NCI-H2227 (cell line): ENCODE measurements around the gene MIGA1.
A peak's percentile ranks its signal among the peaks of the same experiment; 100 is the strongest.
"Not testable (repeated sequence)": the region's sequence is repeated elsewhere in the genome, so short reads cannot be mapped to it uniquely, and the experiment has no call there.

ENCODE experiments used
- DNase-seq: peaks from one replicate; lab custom pipeline; 2025; ENCODE audit not compliant: unreplicated experiment; lab: John Stamatoyannopoulos, UW

MIGA1 gene

DNA sequence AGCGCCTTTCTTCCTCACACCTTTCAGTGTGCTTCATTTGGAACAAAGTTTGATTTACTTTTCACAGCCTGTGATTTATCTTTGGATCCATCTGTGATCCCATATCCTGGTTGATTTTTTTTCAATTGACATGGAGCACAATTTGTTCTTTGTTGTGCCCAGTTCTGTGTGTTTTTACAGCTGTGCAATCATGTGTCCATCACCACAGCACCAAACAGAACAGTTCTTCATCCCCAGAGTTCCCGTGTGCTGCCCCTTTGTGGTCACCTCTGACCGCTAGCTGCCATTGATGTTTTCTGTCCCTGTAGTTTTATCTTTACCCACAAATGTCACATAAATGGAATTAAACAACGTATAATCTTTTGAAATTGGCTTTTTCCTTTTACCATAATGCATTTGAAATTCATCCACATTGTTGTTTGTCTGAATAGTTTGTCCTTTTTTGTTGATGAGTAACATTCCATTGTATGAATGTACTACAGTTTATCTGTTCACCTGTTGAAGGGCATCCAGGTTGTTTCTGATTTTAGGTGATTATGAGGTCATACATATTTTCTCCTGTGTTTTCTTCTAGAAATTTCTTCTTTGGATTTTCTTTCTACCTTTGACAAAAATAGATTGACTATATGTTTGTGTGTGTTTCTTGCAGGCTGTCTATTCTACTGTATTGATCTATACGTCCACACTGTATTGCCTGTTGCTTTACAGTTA is 17.4 kb downstream of the MIGA1 start:
- no peak for DNase-seq

DNA sequence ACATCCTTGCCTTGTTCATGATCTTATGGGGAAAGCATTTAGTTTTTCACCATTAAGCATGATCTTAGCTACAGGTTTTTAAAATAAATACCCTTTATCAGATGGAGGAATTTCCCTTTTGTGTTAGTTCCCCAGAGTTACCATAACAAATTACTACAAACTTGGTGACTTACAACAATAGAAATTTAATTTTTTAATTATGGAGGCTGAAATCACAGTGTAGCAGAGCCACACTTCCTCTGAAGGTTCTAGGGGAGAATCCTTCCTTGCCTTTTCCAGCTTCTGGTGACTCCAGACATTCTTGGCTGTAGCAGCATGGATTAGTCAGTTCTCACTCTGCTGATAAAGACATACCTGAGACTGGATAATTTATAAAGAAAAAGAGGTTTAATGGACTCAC is 18.5 kb downstream of the MIGA1 start:
- no peak for DNase-seq

DNA sequence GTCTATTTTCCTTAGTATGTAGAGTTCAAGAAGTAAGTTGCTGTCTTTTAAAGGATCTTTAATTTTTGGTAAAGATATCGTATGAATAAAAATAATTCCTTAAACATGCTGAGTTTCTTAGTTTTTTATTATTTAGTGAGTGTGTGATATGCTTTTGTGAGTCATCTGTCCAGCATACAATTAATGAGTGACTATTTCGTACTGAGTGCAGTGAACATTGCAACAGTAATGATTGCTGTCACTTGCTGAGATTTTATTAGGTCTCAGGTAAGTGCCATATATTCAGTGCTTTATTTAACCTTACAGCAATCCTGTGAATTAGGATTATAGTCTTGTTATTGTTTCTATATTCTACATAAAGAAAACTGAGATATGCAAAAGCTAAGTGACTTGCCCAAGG is 22.6 kb downstream of the MIGA1 start:
- no peak for DNase-seq

DNA sequence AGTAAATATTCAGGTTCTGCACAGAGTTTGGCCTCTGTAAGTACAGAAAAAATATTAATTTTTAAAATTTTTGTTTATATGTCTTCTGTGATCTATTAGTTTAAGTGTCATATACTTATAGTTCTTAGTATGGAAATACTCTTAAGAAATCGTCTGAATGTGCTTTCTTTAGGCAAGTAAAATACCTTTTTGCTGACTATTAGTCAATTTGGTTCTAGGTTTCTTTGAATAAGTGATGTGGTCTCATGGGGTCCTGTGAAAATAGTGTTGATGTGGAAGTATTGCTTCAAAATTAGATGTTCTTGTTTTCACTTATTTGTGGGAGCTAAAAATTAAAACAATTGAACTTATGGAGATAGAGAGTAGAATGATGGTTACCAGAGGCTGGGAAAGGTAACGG is 23.9 kb downstream of the MIGA1 start:
- DNase-seq: no peak

DNA sequence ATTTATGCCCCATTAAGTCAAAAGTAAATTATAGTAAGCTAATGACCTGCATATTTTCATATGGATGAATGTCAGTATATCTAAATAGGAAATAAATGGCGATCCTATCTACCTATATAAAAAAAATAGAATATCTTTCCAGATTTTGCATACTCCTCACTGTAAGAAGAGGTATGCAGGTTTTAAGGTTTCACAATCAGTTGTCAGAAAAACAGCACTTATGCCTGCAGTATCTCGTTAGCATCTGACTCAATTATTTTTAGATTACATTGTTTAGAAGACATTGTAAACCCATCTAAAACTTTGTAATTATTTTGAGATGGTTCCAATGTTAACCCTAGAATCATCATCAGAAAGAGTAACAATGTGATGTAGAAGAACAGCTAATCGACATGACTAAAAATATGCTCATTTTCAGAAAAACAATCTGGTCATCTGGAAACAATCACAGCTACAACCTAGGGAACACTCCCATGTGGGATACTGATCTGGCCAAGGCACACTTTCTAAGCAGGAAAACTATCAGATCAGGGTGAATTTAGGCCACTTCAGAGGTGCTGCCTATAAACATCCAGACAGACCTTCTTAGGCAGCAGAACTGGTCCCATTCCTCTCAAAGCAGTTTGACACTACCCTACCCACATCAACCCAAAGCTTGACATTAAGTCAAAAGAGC is 30.5 kb downstream of the MIGA1 start:
- not testable (repeated sequence) for DNase-seq

DNA sequence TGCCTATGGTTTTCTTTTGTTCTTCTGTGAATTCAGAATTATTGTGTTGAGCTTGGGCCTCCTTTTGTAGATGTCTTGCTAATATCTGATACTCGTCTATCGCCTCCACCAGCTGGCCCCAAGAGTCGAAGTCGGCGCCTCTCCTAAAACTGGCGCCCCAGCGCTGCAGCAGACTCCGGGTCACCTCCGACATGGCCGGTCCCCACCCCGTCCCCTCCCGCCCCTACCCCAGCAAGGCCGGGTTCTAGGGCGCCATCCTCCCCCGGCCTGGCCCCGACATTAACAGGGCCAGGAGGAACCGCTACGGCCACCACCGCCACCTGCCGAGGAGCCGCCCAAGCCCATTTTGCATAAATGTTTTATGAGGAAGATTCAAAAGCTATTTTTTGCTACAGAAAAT is 32.1 kb downstream of the MIGA1 start:
- not testable (repeated sequence) for DNase-seq

DNA sequence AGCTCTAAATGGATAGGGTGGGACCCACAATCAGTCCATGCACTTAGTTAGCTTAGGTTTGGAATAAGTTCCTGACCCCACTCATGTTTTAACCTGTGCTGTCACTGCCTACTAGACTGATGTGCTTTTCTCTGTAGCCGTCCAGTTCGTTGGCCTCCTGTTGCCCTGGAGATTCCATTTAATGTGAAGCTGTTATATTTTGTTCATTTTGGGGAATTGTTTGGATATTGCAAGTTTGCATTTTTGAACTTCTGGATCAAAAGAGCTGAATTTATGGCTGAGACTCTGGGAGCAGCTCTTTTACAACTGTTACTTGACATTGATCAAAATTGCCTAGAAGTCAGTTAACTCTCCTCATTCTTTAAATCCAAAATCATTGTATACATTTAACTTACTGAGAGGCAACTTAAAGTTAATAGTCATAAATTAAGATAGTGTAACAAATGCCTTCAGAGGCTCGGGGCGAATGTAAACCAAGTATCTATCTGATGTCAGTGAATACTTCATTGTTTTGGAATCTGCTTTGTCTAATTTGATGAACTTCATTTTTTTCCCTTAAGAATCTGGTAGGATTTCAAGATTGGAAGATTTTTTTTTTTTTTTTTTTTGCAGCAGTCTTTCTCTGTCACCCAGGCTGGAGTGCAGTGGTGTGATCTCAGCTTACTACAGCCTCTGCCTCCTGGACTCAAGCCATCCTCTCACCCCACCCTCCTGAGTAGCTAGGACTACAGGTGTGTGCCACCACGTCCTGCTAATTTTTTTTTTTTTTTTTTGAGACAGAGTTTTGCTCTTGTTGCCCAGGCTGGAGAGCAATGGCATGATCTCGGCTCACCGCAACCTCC is 38.1 kb downstream of the MIGA1 start:
- DNase-seq: no peak

DNA sequence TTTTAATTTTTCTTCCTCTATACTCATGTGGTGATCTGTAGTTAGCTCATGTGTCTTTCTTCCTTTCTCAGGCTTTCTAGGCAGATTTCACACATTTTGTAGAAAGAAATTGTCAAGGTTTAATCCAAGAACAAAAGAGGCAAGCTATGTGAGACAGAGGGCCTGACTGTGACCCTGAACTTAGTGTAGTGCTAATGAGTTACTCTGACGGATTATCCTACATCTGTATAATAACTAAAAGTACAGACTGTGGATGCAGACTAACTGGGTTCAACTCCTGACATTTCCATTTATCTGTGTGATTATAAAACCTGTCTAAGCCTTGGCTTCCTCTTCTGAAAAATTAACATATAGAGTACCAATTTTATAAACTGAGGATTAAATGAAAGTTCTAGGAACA is 40.7 kb downstream of the MIGA1 start:
- DNase-seq: no peak

DNA sequence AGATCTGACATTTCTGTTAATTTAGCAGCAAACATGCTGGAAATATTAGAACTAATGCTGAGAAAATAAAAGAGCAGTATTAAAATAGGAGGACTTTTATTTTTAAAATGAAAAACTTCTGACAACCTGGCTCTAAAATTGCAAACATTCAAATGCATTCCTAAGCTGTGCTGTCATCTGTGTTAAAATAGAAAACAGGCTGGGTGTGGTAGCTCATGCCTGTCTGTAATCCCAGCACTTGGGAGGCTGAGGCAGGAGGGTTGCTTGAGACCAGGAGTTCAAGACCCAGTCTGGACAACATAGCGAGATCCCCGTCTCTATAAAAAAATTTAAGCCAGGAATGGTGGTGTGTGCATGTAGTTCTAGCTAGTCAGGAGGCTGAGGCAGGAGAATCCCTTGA is 44.6 kb downstream of the MIGA1 start:
- DNase-seq: no peak

DNA sequence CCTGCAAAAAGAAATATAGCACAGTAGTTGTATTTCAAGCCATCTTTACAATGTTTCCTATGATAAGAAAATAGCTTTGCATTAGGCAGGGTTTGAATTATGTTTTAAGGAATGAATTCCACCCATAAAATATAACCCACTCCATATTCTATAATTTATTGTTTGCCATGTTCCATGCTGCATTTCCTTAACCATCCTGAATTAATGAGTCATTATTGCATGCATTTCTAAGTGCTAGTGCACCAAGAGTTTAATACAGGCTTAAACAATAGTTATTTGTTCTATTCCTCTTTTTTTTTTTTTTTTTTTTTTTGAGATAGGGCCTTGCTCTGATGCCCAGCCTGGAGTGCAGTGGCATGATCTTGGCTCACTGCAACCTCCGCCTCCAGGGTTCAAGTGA is 45.2 kb downstream of the MIGA1 start:
- DNase-seq: no peak

DNA sequence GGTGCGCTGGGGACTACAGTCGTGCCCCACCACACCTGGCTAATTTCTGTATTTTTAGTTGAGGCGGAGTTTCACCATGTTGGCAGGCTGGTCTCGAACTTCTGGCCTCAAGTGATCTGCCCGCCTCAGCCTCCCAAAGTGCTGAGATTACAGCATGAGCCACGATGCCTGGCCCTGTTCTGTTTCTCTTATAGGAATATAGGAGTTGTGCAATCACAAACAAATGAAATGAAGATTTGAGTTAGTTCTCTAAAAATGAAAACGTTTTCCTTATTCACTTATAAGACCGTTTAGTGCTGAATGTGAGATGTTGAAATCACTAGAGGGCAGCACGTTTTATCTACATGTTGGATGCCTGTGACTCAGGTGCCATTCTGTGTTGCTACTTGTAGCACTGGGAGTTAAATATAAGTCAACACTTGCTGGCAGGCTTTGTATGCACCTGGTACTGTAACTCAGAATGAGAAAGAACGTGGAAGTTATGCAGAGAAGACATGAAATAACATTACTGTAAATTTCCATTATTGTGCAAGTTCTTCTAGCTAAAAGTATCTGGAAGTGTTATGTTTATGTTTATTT is 45.8 kb downstream of the MIGA1 start:
- peak; percentile 7 for DNase-seq

DNA sequence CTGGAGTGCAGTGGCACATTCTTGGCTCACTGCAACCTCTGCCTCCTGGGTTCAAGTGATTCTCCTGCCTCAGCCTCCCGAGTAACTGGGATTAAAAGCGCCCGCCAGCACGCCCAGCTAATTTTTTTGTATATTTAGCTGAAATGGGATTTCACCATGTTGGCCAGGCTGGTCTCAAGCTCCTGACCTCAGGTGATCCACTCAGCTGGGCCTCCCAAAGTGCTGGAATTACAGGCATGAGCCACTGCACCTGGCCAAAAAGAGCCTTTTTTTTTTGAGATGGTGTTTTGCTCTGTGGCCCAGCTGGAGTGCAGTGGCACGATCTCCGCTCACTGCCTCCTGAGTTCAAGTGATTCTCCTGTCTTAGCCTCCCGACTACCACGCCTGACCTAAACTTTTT is 47.4 kb downstream of the MIGA1 start:
- DNase-seq: not testable (repeated sequence)

DNA sequence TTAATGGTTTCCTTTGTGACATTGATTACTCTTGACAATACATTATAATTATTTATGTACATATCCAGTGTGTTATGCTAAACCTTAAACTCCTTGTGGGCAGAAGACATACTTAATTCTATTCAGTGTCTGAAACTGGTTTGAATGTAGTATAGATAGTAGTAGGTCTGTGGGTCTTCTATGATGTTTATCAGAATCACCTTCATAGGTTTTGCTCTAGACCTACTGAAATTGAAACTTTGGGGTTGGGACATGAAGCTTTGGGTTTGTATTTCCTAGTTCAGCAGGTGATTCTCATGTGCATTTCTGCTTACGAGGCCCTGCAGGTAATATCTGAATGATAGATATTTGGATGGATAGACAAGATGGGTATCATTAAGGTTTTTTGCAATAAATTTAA is 48.6 kb downstream of the MIGA1 start:
- DNase-seq: no peak

DNA sequence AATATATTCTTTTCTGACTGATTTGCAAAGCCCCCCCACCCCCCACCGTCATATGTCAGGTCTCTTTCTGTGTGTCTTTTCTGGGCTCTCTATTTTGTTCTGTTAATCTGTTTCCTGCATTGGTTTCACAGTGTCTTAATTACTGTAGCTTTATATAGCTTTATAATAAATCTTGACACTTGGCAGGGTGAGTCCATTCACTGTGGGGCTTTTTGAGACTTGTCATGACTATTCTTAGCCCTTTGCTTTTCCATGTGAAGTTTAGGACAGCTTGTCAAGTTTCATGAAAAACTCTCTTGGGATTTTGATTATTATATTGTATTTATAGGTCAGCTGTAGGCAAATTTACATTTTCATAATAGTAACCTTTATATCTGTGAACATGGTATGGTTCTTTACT is 50.4 kb downstream of the MIGA1 start:
- DNase-seq: no peak

DNA sequence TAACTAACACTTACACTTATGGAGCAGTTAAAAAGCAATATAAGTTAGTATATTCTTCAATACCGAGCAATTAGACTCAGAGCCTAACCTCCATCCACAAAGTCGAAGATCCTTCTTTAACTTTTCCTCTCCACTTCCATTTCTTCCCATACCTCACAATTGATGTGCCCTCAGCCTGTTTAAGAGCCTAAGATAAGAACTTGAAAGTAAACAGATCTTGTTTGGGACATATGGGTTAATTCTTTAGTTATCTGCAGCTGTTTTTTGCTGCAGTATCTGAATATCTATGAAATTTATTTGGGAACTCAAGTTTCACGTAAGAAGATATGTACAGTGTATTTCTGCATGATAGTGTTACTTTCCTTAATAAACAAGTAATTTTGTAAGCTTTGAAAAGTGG is 51.5 kb downstream of the MIGA1 start:
- DNase-seq: no peak

DNA sequence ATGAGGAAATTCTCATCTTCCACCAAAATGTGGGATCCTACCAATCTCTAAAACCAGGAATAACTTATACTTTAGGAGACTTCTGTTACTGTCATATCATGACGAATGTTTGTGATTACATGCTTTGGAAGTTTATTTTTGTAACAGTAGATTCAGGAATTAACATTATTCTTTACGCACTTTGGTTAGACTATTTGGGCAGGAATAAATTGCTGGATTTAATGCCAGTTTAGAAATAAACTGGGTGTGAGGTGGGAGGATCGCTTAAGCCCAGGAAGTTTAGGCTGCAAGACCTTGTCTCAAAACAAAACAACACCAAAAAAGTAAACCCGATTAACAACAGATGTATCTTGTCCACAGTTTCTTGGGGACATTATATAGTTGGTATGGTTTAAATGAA is 52.1 kb downstream of the MIGA1 start:
- no peak for DNase-seq

DNA sequence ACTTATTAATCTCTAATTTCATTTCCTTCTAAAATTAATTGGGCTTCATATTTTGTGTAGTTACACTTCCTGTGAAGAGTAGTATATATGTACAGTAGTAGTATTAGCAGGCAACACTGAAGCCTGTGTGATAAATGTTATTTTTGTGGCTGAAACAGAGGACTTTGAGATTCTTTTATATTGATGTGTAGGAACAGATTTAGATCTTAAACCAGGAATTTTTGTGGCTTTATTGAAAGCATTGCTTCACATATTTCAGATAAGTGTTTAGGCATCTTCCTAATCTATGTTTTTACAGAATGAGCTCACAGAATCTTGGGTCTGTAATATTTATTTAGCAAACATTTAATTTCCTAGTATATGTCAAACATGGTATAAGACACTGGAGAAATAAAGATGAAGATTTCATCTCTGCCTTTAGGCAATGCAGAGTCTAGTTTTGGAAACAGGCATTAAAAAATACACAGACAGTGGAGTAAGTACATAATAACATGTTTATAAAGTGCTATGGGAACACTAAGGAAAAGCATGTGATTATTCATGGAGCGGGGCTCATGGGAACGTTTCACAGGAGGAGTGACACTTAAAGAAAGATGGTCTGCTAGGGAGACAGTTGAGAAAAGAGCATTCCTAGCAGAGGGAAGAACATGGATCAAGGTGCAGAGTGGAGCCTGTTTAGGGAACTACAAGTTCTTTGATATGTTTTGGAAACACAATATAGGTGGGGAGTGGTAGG is 52.7 kb downstream of the MIGA1 start:
- DNase-seq: peak; percentile 40

DNA sequence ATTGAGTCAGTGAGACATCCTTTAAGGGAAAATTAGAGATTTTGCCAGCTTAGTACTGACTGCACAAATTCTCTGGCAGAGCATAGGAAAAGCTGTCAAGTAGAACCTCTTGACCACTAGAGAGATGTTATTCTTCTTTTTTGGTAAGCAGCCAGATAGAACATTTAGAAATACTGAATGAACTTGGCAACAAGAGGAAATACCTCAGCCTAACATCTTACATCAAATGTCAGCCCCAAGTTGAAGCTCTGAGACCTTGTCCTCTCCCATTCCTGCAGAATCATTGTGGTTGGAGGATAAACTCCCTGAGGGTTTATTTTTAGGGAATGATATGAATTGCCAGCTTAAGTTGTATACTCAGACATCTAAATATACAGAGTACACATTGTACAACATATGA is 53.5 kb downstream of the MIGA1 start:
- no peak for DNase-seq

DNA sequence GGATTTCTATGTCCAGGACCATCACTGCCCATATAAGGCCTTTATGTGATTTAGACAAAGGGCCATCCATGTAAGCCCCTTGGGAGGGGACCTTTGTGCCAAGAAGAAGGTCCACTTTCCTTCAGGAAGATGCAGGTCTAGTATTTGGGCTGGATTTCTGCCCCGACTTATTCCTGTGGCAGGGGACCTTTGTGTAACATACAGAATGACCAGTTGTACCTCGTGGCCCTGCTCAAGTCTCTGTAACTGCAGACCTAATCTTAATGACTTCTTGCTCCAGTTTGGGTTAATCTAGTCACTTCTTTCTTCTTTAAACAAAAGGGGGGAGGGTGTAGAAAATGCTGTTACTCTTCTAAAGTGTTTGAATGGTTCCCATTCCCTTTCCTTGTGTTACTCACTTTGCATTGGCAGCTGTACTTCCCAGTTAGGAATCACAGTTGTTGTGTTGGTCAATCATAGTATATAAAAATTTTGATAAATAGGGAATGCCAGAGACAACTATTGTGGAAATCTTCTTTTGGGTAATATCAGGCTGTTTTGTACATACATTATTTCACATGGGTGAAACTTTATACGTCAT is 54.2 kb downstream of the MIGA1 start:
- no peak for DNase-seq

DNA sequence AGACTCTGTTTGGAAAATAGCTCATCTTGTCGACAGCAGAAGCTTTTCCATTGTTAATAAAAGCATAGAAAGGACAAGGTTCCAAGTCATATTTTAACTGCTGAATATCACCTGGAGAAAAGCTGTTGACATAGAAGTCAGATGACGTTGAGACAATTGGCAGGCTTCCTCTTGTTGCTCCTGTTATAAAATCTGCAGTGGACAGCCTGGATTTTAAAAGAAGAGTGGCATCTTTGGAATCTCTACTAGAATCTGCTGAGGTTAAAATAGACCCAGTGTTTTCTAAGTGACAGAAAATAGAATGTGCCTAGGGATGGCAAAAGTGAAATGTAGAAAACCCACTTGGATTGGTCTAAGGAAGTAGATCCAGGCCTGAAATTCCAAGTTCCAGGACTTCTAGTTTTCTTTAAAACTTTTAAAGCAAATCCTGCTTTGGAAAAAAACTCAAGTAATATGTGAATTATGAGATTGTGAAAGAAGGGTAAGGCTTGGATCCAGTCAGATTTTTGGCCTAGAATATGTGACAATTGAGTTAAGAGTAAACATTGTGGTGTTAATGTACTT is 55.4 kb downstream of the MIGA1 start:
- no peak for DNase-seq
